Smooth muscle cell (in vitro differentiated cells): ENCODE results near the gene FIZ1. TPM values are rescaled to one million over a fixed set of nuclear protein-coding genes. Genes with fewer than 3 reads are reported as not detected.

Experiments used
- DNase-seq: peaks from one replicate; lab custom pipeline; 2025; ENCODE audit not compliant: unreplicated experiment; lab: John Stamatoyannopoulos, UW
- H2AFZ ChIP-seq: fragments of 200-600 bp; sonication (generic); 2 replicates; pipeline ENCODE4 v1.6.0; 2016; ENCODE audit warnings: antibody characterized with exemption, low read depth, mild to moderate bottlenecking
- H3F3A ChIP-seq: fragments of 200-600 bp; sonication (generic); 2 replicates; pipeline ENCODE4 v1.6.0; 2017; ENCODE audit warnings: antibody characterized with exemption, low read depth
- H3K27ac ChIP-seq: fragments of 200-600 bp; sonication (generic); 2 replicates; pipeline ENCODE4 v1.5.1; 2016; ENCODE audit warnings: low read depth, mild to moderate bottlenecking
- H3K27me3 ChIP-seq: fragments of 200-600 bp; sonication (generic); 2 replicates; pipeline ENCODE4 v1.6.1; 2016; ENCODE audit warnings: low read depth, mild to moderate bottlenecking
- H3K36me3 ChIP-seq: fragments of 200-600 bp; sonication (generic); 2 replicates; pipeline ENCODE4 v1.5.1; 2016; ENCODE audit warnings: low read depth
- H3K4me1 ChIP-seq: fragments of 200-600 bp; sonication (generic); 2 replicates; pipeline ENCODE4 v1.5.1; 2016; ENCODE audit warnings: low read depth
- H3K4me2 ChIP-seq: fragments of 200-600 bp; sonication (generic); 2 replicates; pipeline ENCODE4 v1.6.0; 2016; ENCODE audit warnings: mild to moderate bottlenecking
- H3K4me3 ChIP-seq: fragments of 200-600 bp; sonication (generic); 2 replicates; pipeline ENCODE4 v1.5.1; 2016; ENCODE audit warnings: mild to moderate bottlenecking
- H3K79me2 ChIP-seq: fragments of 200-600 bp; sonication (generic); 2 replicates; pipeline ENCODE4 v1.6.0; 2016; ENCODE audit warnings: low read depth, mild to moderate bottlenecking
- H3K9ac ChIP-seq: fragments of 200-600 bp; sonication (generic); 2 replicates; pipeline ENCODE4 v1.6.0; 2016; ENCODE audit warnings: low read depth
- H3K9me3 ChIP-seq: fragments of 200-600 bp; sonication (generic); replicated peaks from 2 replicates; pipeline ENCODE4 v1.5.1; 2016; ENCODE audit warnings: low read depth
- H4K20me1 ChIP-seq: fragments of 200-600 bp; sonication (generic); 2 replicates; pipeline ENCODE4 v1.6.0; 2016; ENCODE audit warnings: low read depth
- WGBS: methylation state at CpG from one replicate; pipeline ENCODE4 v1.1.7; 2016; ENCODE audit warnings: low lambda C conversion rate; 5-methylcytosine and 5-hydroxymethylcytosine counted together
- polyA plus RNA-seq: library from polyadenylated mRNA; unstranded; fragments of >200 nt; fragmentation: Nextera tagmentation; extraction: Ambion mirVana; gene quantifications from 2 replicates; pipeline ENCODE4 v1.2.1, GENCODE V29; 2016
- total RNA-seq: library from RNA; depleted of rRNA; stranded (reverse); fragments of >200 nt; gene quantifications from 2 replicates; pipeline ENCODE4 v1.2.3, GENCODE V29; 2014
- TF ChIP-seq, protein P1 (sequence below): fragments of 200-600 bp; sonication (generic); IDR thresholded peaks from 2 replicates; pipeline ENCODE4 v1.5.1; 2017; ENCODE audit warnings: borderline replicate concordance, mild to moderate bottlenecking, antibody characterized with exemption; ENCODE audit not compliant: insufficient read depth, poor library complexity, severe bottlenecking

Gene FIZ1
- total and polyA plus RNA-seq, 2 experiments from 2014 or later, result 10.4 to 17.7 TPM

DNA sequence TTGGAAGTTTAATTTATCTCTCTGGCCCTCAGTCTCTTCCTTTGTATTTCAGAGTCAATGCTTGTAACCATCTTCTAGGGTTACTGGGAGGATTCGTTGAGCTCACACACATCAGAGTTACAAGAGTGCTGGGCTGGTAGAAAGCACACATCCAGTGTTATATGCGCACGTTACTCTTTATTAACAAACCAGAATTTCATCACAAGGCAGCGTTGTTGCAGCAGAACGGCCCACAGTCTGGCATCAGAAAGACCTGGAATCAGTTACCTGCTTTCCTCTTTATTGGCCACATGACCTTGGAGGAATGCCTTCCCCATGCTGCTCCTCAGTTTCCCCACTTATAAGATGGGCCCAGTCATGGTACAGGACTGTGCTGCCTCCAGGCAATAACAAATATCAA, 10.0 kb upstream of the FIZ1 start:
- no peak overlapping the region for H3K27ac ChIP-seq
- H3K36me3 ChIP-seq, result no peaks in the 10 kb centered on the region
- DNase-seq, result no peak
- TF ChIP-seq, protein P1, sequence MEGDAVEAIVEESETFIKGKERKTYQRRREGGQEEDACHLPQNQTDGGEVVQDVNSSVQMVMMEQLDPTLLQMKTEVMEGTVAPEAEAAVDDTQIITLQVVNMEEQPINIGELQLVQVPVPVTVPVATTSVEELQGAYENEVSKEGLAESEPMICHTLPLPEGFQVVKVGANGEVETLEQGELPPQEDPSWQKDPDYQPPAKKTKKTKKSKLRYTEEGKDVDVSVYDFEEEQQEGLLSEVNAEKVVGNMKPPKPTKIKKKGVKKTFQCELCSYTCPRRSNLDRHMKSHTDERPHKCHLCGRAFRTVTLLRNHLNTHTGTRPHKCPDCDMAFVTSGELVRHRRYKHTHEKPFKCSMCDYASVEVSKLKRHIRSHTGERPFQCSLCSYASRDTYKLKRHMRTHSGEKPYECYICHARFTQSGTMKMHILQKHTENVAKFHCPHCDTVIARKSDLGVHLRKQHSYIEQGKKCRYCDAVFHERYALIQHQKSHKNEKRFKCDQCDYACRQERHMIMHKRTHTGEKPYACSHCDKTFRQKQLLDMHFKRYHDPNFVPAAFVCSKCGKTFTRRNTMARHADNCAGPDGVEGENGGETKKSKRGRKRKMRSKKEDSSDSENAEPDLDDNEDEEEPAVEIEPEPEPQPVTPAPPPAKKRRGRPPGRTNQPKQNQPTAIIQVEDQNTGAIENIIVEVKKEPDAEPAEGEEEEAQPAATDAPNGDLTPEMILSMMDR, result no peak
- no peak overlapping the region for H3K4me2 ChIP-seq
- 96% methylated on average over 5 of the region's 5 CpGs for WGBS
- H3K4me3 ChIP-seq, result no peak overlapping the region
- peaks cover 6% of the 10 kb centered on the region for H3F3A ChIP-seq
- H3K79me2 ChIP-seq, result peaks cover 49% of the 10 kb centered on the region
- peaks cover 53% of the 10 kb centered on the region for H4K20me1 ChIP-seq
- H3K9ac ChIP-seq, result no peak overlapping the region
- H3K9me3 ChIP-seq, result no peaks in the 10 kb centered on the region
- no peak overlapping the region for H2AFZ ChIP-seq
- no peaks in the 10 kb centered on the region for H3K27me3 ChIP-seq
- H3K4me1 ChIP-seq, result peaks cover 8% of the 10 kb centered on the region

DNA sequence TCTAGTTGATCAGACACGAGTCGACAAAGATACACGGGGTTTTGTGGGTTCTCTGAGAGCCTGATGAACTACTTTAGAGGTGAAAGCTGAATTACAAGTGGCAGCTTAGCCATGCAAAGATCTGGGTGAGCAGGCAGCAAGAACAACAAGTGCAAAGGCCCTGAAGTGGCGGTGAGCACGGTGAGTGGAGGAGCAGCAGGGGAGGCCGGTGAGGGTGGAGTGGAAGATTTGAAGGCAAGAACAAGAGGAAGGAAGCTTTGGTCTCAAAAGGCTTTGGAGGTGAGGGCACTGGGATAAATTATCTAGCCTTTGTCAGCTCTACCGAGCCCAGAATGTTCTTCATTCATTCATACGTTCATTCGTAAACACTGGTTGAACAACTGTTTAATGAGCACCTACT, 7.5 kb upstream of the FIZ1 start:
- Histone ChIP-seq H3K4me2 (peak overlapping the region; percentile 88), H3K36me3 (no peaks in the 10 kb centered on the region), H3K79me2 (peaks cover 43% of the 10 kb centered on the region), H3K27me3 (no peaks in the 10 kb centered on the region), H3K9me3 (no peaks in the 10 kb centered on the region), H3K27ac (peak overlapping the region; percentile 69), H2AFZ (no peak overlapping the region), H3F3A (peaks cover 7% of the 10 kb centered on the region), H3K4me3 (peak overlapping the region; percentile 80), H4K20me1 (peaks cover 37% of the 10 kb centered on the region), H3K4me1 (peaks cover 10% of the 10 kb centered on the region), H3K9ac (peak overlapping the region; percentile 53)
- TF ChIP-seq, protein P1, result no peak
- DNase-seq, result no peak
- WGBS, result 91% methylated on average over 9 of the region's 9 CpGs

DNA sequence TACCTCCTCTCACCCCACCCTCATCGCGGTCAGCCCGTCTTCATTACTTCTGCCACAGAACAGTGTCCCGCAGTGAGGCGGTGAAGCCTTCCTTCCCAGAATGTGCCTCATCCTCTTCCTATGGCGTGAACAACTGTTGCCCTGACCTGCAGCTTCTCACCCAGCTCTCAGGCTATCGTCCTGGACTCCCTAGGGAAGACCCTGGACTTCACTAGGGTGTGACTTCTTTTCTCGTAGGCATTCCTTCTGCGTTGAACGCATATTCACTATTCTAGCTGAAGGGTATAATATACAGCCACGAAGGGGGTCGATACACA, 7.1 kb upstream of the FIZ1 start:
- peaks cover 10% of the 10 kb centered on the region for H3K4me1 ChIP-seq
- H3K36me3 ChIP-seq, result no peaks in the 10 kb centered on the region
- H3K27ac ChIP-seq, result peak overlapping the region; percentile 69
- H2AFZ ChIP-seq, result no peak overlapping the region
- H3K4me2 ChIP-seq, result peak overlapping the region; percentile 88
- DNase-seq, result no peak
- H4K20me1 ChIP-seq, result peaks cover 33% of the 10 kb centered on the region
- peak overlapping the region; percentile 53 for H3K9ac ChIP-seq
- peaks cover 43% of the 10 kb centered on the region for H3K79me2 ChIP-seq
- H3K27me3 ChIP-seq, result no peaks in the 10 kb centered on the region
- peaks cover 8% of the 10 kb centered on the region for H3F3A ChIP-seq
- TF ChIP-seq, protein P1, result no peak
- H3K4me3 ChIP-seq, result peak overlapping the region; percentile 80
- WGBS, result 31% methylated on average over 12 of the region's 12 CpGs
- no peaks in the 10 kb centered on the region for H3K9me3 ChIP-seq

DNA sequence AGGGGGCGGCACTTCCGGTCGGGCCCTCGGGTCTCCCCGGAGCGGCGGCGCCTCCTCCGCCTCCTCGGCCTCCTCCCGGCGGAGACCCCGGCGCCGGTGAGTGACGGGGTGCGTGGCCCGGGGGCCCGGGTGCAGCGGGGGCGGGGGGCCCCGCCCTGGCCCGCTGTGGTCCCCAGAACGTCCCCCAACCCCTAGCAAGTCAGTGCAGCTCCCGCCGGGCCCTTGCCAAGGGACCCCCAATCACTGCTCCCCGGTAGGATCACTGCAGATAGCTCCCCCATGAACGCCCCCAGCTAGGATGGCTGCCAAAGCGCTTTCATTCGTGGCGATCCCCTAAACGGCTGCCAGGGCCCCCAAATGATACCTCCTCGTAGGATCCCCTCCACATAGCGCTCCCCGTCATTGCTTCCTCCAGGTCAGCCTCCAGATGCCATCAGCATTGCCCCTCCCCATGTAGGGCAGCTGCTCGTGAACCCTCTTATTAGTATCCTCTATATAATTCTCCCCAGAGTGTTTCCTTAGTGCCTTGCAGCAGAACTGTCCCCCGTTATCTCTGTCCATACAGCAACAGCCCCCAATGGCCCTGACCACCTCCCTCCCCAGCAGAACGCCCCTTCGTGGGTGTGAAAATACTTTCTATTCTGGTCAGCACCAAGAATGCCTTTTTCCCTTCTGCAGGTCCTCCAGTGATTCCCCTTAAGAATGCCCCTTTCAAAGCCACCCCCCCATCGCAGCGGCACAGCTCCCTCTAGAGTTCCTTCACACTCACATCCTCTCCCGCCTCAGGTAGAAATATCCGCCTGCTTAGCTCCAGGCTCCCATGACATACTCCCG, 6.5 kb upstream of the FIZ1 start, which contains the start of gene ZNF865:
ZNF865 (plus strand) TSS at position 11 of the 834 bp plus-strand sequence. CDS start 7,972 bp downstream, outside the sequence.
- no peaks in the 10 kb centered on the region for H3K9me3 ChIP-seq
- H3K4me1 ChIP-seq, result peaks cover 13% of the 10 kb centered on the region
- no peaks in the 10 kb centered on the region for H3K36me3 ChIP-seq
- H3K4me2 ChIP-seq, result peak within 1 kb of the TSS; percentile 88
- H3F3A ChIP-seq, result peaks cover 14% of the 10 kb centered on the region
- TF ChIP-seq, protein P1, result peak; percentile 60
- H3K4me3 ChIP-seq, result peak within 1 kb of the TSS; percentile 80
- H3K27me3 ChIP-seq, result no peaks in the 10 kb centered on the region
- H3K79me2 ChIP-seq, result peaks cover 41% of the 10 kb centered on the region
- 2% methylated on average over 20 of the region's 44 CpGs for WGBS
- H2AFZ ChIP-seq, result no peak within 1 kb of the TSS
- H4K20me1 ChIP-seq, result peaks cover 29% of the 10 kb centered on the region
- H3K27ac ChIP-seq, result peak within 1 kb of the TSS; percentile 85
- DNase-seq, result peak; percentile 55
- peak within 1 kb of the TSS; percentile 88 for H3K9ac ChIP-seq
